ENCODE measurements around the gene NNMT. TPM values are rescaled to one million over a fixed set of nuclear protein-coding genes. Genes with fewer than 3 reads are reported as not detected.

The NNMT gene
- total RNA-seq, 8 experiments from 2014 or later: 0.22 to 73.1 (median 3.0) TPM

DNA sequence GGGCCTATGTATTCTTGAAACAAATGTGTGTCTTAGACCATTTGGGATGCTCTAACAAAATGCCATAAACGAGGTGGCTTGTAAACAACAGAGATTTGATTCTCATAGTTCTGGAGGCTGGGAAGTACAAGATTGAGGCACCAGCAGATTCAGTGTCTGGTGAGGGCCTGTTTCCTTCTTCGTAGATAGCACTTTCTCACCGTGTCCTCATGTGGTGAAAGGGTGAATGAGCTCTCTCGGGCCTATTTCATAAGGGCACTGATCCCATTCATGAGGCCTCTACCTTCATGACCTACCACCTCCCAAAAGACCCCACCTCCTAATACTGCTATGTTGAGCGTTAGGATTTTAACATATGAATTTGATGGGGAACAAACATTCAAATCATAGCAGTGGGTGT is 6.4 kb upstream of the NNMT start:
- H3K4me1 ChIP-seq (replicated peaks in 1 of 2): no peaks in the 10 kb centered on the region
- no peak overlapping the region for H3K4me3 ChIP-seq
- ATAC-seq (replicated peaks in 6 of 8): no peak
- in situ Hi-C loops (cut with MboI; ENCODE audit: low pct_unique_long_range_greater_than_20kb in 2 of 9, low sequenced_read_pairs in 9 of 9, unreplicated experiment in 9 of 9): loop anchor here in 1 of 9 experiments (10.0 kb wide), 1 partner anchor 475 kb away; no protein-coding TSS in a partner anchor
- H3K27ac ChIP-seq: no peak overlapping the region
- WGBS, 10 experiments: 35 to 100% (median 71%) methylated on average over 1 to 5 of the region's 5 CpGs; no CpG with 5 or more reads in 1 of the 10 experiments

DNA sequence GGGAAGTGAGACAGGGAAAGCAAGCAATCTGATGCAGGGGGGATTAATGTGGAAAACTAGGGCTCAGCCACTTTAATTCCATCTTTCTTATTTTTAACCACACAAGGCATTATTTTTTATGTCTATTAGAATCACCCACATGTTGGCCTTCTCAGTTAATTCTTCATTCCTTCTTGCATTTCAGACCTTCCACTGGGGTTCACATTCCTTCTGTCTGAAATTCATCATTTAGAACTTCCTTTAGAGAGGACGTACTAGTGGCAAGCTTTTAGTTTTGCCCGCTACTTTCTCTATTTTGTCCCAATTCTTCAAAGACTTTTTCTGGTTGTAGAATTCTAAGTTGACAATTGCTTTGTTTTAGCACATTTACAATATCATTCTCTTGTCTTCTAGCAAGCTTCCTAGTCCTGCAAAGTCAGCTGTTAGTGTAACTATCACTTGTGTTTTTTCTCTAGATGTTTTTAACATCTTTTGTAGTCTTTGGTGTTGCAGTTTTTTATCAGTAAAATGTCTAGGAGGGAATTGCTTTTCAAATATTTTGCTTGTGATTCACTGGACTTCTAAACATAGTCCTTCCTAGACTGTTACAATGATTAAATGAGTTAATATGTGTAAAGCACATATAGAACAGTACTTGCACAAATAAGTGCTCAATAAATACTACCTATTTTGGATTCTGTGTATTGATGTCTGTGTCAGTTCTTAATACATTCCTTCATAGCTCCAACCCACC is 5.5 kb upstream of the NNMT start:
- no peak for ATAC-seq (replicated peaks in 6 of 8)
- H3K4me1 ChIP-seq (replicated peaks in 1 of 2): no peaks in the 10 kb centered on the region
- 17 to 100% (median 83%) methylated on average over 1 to 2 of the region's 2 CpGs for WGBS, 10 experiments
- H3K27ac ChIP-seq: no peak overlapping the region
- in situ Hi-C loops (cut with MboI; ENCODE audit: low pct_unique_long_range_greater_than_20kb in 2 of 9, low sequenced_read_pairs in 9 of 9, unreplicated experiment in 9 of 9): no loop called here
- no peak overlapping the region for H3K4me3 ChIP-seq

DNA sequence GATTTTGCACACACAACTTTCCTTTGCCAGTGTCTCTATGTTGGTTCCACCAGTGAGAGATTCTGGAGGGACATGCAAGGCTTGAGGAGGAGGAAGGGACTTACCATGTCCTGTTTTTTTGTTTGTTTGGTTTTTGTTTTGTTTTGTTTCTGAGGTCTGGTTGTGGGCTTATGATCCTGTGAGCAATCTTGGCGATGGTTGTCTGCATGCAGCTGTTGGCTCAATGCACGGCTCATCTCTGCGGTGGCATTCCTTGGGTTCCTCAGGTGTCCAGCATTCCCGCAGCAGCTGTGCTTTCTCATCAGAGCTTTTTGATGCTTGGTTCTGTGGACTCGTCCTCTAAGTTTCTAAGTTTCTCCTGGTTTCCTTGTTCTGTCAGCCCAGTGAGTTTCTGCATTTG is 4.8 kb upstream of the NNMT start:
- no peaks in the 10 kb centered on the region for H3K4me1 ChIP-seq (replicated peaks in 1 of 2)
- 0 to 93% (median 60%) methylated on average over 1 to 5 of the region's 5 CpGs; no CpG with 5 or more reads in 2 of the 10 experiments for WGBS, 10 experiments
- in situ Hi-C loops (cut with MboI; ENCODE audit: low pct_unique_long_range_greater_than_20kb in 2 of 9, low sequenced_read_pairs in 9 of 9, unreplicated experiment in 9 of 9): no loop called here
- no peak overlapping the region for H3K4me3 ChIP-seq
- no peak for ATAC-seq (replicated peaks in 6 of 8)
- no peak overlapping the region for H3K27ac ChIP-seq

DNA sequence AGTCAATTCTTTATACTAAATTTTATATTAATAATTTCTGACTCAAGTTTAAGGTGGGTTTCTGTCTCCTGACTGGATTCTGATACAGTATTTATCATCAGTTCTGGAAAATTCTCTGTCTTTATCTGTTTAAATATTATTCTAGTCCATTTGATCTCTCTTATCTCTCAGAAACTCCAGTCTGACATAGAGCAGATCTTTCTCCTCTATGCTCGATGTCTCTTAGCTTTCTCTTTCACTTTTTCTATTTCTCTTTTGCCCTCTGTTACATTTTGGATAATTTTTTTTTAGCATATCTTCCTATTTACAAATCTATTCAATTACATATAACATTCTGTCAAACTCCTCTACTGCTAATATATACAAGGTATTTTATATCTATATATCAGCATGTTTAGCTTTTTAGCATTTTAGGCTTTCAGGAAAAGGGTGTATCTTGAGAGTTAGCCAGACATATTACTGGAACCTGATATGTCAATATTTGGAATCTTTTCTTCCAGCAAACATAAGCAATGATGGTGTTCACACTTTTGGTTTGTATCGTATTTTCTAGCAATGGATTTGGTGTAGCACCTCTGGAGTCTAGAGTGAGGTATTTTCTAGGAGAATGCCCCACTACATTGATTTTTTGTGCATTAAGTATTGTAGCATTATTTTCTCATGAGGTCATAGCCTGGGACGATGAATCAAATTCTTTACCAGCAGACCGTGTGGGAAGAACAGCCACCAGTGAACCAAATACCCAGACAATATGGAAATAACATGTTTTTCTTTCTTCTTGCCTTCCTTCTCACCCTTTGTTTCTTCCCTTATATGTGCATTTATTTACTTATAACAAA is 4.1 kb upstream of the NNMT start:
- H3K27ac ChIP-seq: no peak overlapping the region
- ATAC-seq (replicated peaks in 6 of 8): peak in 2 of 8 experiments; percentile 8 to 29
- in situ Hi-C loops (cut with MboI; ENCODE audit: low pct_unique_long_range_greater_than_20kb in 2 of 9, low sequenced_read_pairs in 9 of 9, unreplicated experiment in 9 of 9): no loop called here

DNA sequence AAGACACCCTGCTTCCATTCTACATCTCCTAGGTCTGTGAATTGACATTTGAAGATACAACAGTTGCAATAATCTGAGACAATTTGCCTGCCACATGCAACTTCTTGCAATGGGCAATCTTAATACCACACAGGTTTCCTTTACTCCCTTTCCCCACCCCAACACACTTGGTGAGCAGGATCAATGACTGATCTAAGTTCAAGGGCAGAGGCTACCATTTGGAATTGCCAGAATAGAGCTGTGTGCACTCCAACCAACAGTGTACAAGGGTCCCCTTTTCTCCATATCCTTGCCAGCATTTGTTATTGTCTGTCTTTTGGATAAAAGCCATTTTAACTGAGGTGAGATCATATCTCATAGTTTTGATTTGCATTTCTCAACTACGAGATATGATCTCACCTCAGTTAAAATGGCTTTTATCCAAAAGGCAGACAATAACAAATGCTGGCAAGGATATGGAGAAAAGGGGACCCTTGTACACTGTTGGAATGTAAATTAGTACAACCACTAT is 2.9 kb upstream of the NNMT start:
- no peaks in the 10 kb centered on the region for H3K4me1 ChIP-seq (replicated peaks in 1 of 2)
- ATAC-seq (replicated peaks in 6 of 8): no peak

More for the DNA sequence above, 4.1 kb upstream of the NNMT start:
- no peak overlapping the region for H3K4me3 ChIP-seq
- H3K4me1 ChIP-seq (replicated peaks in 1 of 2): no peaks in the 10 kb centered on the region
- 0 to 95% (median 70%) methylated on average over 2 to 4 of the region's 4 CpGs for WGBS, 10 experiments

DNA sequence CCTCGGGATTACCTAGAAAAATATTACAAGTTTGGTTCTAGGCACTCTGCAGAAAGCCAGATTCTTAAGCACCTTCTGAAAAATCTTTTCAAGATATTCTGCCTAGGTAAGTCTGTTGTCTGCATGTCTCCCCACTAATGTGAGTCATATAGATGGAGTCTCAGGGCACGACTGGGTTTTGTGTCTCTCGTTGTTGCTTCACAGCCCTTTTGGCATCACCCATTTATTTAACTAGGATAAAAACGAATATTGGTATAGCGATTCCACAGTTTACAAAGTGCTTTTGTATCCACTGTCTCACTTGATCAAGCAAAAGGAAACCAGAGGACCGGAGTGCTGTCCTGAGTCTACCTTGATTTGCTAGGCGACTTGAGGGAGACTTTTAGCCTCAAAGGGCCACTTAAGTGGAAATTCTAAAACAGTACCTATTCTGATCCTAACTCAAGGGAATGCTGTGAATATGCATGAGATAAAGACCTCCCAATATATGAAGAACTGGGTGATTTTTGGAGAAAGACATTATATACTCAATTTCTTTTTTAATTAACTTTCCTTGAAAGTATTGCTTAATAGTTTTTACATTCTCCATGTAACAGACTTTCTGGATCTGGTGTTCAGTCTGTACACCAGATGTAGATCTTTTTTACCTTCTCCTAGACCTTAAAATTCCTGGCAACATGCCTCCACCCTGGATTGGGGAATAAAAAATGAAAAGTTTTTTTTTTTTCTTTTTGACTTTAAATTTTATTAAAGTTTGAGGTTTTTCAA is 590 bp downstream of the NNMT start:
- in situ Hi-C loops (cut with MboI; ENCODE audit: low pct_unique_long_range_greater_than_20kb in 2 of 9, low sequenced_read_pairs in 9 of 9, unreplicated experiment in 9 of 9): no loop called here
- 0 to 100% (median 87%) methylated on average over 1 to 7 of the region's 7 CpGs for WGBS, 10 experiments
- Histone ChIP-seq H3K4me1 (replicated peaks in 1 of 2) (no peaks in the 10 kb centered on the region), H3K27ac (no peak overlapping the region), H3K4me3 (no peak overlapping the region)
- ATAC-seq (replicated peaks in 6 of 8): peak in 1 of 8 experiments; percentile 2

More for the DNA sequence above, 2.9 kb upstream of the NNMT start:
- H3K4me3 ChIP-seq: no peak overlapping the region
- 67 to 100% (median 80%) methylated on average over 1 of the region's 1 CpG; no CpG with 5 or more reads in 3 of the 10 experiments for WGBS, 10 experiments
- in situ Hi-C loops (cut with MboI; ENCODE audit: low pct_unique_long_range_greater_than_20kb in 2 of 9, low sequenced_read_pairs in 9 of 9, unreplicated experiment in 9 of 9): no loop called here
- no peak overlapping the region for H3K27ac ChIP-seq

DNA sequence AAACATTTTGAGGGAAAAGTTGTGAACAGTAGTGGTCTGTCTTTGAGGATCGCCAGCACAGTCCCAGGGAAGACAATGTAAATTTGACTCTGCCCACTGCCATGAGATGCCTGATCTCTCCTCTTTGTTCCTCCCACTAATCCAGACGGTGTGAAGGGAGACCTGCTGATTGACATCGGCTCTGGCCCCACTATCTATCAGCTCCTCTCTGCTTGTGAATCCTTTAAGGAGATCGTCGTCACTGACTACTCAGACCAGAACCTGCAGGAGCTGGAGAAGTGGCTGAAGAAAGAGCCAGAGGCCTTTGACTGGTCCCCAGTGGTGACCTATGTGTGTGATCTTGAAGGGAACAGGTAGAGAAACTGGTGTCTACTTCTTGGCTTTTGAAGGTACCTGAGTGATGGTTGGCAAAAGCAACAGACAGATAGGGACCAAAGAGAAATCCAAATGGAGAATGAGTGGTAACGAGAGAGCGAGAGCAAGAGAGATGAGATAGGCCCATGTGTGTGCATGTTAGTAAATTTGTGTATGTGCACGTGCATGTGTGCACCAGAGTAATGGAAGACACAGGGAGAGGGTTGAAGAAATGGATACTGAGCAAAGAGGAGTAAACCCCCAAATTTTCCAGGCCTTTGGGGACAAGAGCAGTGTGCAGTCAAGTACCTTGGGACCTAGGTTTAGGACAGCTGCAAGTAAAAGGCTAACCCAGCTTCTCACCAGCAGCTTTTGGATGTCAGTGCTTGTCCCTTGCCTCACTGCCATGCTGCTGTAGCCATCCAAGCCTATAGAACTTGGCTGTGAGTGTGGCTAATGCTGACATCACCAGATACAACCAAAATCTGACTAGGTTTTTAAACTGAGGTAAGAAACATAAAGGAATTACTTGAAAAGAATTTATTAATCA is 1.9 kb downstream of the NNMT start:
- Histone ChIP-seq H3K4me3 (no peak overlapping the region), H3K27ac (no peak overlapping the region), H3K4me1 (replicated peaks in 1 of 2) (no peaks in the 10 kb centered on the region)
- in situ Hi-C loops (cut with MboI; ENCODE audit: low pct_unique_long_range_greater_than_20kb in 2 of 9, low sequenced_read_pairs in 9 of 9, unreplicated experiment in 9 of 9): no loop called here
- no peak for ATAC-seq (replicated peaks in 6 of 8)
- WGBS, 10 experiments: 30 to 100% (median 88%) methylated on average over 1 to 8 of the region's 8 CpGs; no CpG with 5 or more reads in 1 of the 10 experiments

DNA sequence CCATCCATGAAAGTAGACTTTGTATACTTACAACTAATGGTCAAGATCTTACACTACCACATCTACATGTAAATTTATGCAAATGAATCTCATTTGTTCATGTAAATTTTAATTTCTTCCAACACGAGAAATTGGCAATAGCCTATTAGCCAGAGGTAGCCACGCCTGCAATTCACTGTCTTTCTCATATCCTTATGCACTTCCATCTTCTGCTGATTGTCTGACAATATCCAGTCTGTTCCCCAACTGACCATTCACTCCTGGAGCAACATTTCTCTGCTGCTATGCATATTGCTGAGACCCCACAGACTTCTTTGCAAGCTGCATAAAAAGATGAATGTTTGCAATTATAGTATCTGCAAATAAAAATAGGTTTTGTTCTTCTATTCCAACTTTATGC is 2.5 kb downstream of the NNMT start:
- in situ Hi-C loops (cut with MboI; ENCODE audit: low pct_unique_long_range_greater_than_20kb in 2 of 9, low sequenced_read_pairs in 9 of 9, unreplicated experiment in 9 of 9): no loop called here
- 0 to 75% (median 43%) methylated on average over 1 to 2 of the region's 2 CpGs; no CpG with 5 or more reads in 3 of the 10 experiments for WGBS, 10 experiments
- Histone ChIP-seq H3K27ac (no peak overlapping the region), H3K4me1 (replicated peaks in 1 of 2) (no peaks in the 10 kb centered on the region), H3K4me3 (no peak overlapping the region)
- ATAC-seq (replicated peaks in 6 of 8): no peak

DNA sequence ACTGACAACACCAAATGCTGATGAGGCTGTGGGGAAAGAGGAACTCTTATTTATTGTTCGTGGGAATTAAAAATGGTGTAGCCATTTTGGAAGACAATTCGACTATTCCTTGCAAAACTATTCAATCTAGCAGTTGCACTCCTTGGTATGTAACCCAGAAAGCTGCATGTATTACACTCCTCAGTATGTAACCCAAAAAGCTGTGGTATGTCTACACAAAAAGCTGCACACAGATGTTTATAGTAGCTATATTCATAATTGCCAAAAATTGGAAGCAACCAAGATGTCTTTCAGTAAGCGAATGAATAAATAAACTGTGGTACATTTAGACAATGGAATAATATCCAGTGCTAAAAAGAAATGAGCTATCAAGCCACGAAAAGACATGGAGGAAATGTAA is 4.9 kb downstream of the NNMT start:
- in situ Hi-C loops (cut with MboI; ENCODE audit: low pct_unique_long_range_greater_than_20kb in 2 of 9, low sequenced_read_pairs in 9 of 9, unreplicated experiment in 9 of 9): no loop called here
- Histone ChIP-seq H3K27ac (no peak overlapping the region), H3K4me3 (no peak overlapping the region), H3K4me1 (replicated peaks in 1 of 2) (no peaks in the 10 kb centered on the region)
- ATAC-seq (replicated peaks in 6 of 8): no peak
- 43 to 89% (median 77%) methylated on average over 1 to 4 of the region's 4 CpGs for WGBS, 10 experiments

DNA sequence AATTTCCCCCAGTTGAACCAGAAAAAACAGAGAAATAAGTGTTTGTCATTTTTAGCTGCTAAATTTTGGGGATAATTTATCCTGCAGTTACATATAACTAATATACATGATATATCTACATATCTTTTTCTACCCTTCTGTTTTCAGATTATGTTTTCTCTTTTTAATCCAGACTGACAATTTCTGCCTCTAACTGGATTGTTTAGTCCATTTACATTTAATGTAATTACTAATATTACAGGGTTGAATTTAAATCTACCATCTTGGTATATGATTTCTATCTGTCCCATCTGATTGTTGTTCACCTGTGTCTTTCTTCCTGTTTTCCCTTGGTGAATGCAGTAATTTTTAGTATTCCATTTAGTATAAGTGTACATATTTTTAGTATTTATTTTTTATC is 5.7 kb downstream of the NNMT start:
- in situ Hi-C loops (cut with MboI; ENCODE audit: low pct_unique_long_range_greater_than_20kb in 2 of 9, low sequenced_read_pairs in 9 of 9, unreplicated experiment in 9 of 9): no loop called here
- Histone ChIP-seq H3K4me1 (replicated peaks in 1 of 2) (no peaks in the 10 kb centered on the region), H3K4me3 (no peak overlapping the region), H3K27ac (no peak overlapping the region)
- no peak for ATAC-seq (replicated peaks in 6 of 8)

DNA sequence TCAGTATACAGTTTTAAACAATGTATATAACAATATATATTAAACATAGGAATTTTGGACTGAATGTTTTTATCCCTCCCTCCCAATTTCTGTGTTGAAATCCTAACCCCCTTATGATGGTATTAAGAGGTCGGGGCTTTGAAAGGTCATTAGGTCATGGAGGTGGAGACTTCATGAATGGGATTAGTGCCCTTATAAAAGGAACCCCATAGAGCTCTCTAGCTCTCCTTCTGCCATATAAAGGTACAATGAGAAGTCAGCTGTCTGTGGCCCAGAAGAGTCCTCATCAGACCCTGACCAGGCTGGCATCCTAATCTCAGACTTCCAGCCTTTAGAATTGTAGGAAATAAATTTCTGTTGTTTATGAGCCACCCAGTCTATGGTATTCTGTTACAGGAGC is 6.5 kb downstream of the NNMT start:
- Histone ChIP-seq H3K4me3 (no peak overlapping the region), H3K4me1 (replicated peaks in 1 of 2) (no peaks in the 10 kb centered on the region), H3K27ac (no peak overlapping the region)
- no peak for ATAC-seq (replicated peaks in 6 of 8)
- WGBS, 10 experiments: 0 to 43% (median 10%) methylated on average over 1 of the region's 1 CpG; no CpG with 5 or more reads in 4 of the 10 experiments
- in situ Hi-C loops (cut with MboI; ENCODE audit: low pct_unique_long_range_greater_than_20kb in 2 of 9, low sequenced_read_pairs in 9 of 9, unreplicated experiment in 9 of 9): no loop called here

DNA sequence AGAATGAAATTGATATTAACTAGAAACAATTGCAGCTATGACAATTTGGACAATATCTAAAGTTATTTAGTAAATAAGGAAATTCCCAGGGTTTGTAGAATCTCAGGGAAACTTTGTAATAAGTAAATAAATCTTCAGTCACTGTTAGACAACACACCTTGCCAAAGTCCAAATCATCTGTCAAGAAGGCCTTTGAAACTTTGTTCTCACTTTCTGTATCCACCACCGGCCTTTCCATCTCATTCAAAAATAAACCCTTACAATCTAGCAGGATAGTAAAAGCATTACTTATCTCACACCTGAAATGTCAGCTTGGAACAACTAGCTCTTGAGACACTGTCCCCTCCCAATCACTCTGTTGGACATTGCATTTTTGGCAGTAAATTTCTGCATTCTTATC is 7.9 kb downstream of the NNMT start:
- Histone ChIP-seq H3K4me3 (no peak overlapping the region), H3K4me1 (replicated peaks in 1 of 2) (no peaks in the 10 kb centered on the region), H3K27ac (no peak overlapping the region)
- ATAC-seq (replicated peaks in 6 of 8): no peak
- in situ Hi-C loops (cut with MboI; ENCODE audit: low pct_unique_long_range_greater_than_20kb in 2 of 9, low sequenced_read_pairs in 9 of 9, unreplicated experiment in 9 of 9): no loop called here
- 38 to 100% (median 78%) methylated on average over 1 of the region's 1 CpG; no CpG with 5 or more reads in 6 of the 10 experiments for whole genome bisulfite sequencing, 10 experiments

Measured in motor neuron (in vitro differentiated cells).